ENCODE measurements around the gene ZFP14. TPM values are rescaled to one million over a fixed set of nuclear protein-coding genes. Genes with fewer than 3 reads are reported as not detected.

ZFP14 gene
- total RNA-seq, 4 donors from 2014 or later: 8.6 to 14.9 (median 10.5) TPM

GRCh38 chr19:36373638-36374156, 5.3 kb downstream of the ZFP14 start:
- Histone ChIP-seq H3K27me3 (no peaks in the 10 kb centered on the region), H3K4me3 (replicated peaks in 1 of 3) (no peak overlapping the region), H3K27ac (no peak overlapping the region), H3K9me3 (no peaks in the 10 kb centered on the region), H3K36me3 (no peaks in the 10 kb centered on the region), H3K4me1 (peaks cover 10 to 16% of the 10 kb centered on the region in 2 donors)
- intact Hi-C loops (cut with DNase I): no loop called here
- no peak for DNase-seq
- WGBS, 2 donors: 97 to 98% methylated on average over 5 of the region's 5 CpGs
- TF ChIP-seq POLR2A (IDR thresholded peaks at IDR 0.05): no peak
- TF ChIP-seq, protein P1, sequence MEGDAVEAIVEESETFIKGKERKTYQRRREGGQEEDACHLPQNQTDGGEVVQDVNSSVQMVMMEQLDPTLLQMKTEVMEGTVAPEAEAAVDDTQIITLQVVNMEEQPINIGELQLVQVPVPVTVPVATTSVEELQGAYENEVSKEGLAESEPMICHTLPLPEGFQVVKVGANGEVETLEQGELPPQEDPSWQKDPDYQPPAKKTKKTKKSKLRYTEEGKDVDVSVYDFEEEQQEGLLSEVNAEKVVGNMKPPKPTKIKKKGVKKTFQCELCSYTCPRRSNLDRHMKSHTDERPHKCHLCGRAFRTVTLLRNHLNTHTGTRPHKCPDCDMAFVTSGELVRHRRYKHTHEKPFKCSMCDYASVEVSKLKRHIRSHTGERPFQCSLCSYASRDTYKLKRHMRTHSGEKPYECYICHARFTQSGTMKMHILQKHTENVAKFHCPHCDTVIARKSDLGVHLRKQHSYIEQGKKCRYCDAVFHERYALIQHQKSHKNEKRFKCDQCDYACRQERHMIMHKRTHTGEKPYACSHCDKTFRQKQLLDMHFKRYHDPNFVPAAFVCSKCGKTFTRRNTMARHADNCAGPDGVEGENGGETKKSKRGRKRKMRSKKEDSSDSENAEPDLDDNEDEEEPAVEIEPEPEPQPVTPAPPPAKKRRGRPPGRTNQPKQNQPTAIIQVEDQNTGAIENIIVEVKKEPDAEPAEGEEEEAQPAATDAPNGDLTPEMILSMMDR (IDR thresholded peaks at IDR 0.05): no peak

DNA sequence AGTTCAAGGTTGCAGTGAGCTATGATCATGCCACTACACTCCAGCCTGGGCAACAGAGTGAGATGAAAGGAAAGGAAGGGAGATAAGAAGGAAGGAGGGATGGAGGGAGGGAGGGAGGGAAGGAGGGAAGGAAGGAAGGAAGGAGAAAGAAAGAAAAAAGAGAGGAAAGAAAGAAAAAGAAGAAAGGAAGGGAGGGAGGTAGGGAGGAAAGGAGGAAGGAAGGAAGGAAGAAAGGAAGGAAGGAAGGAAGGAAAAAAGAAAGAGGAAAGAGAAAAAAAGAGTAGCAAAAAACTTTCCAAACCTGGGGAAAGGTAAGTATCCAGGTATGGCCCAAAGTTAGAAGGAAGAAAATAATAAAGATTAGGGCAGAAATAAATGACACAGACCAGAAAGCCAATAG, 7.1 kb downstream of the ZFP14 start:
- Histone ChIP-seq H3K4me1 (peaks cover 0 to 4% of the 10 kb centered on the region in 2 donors), H3K36me3 (peaks cover 0 to 3% of the 10 kb centered on the region in 2 donors), H3K27ac (no peak overlapping the region), H3K27me3 (no peaks in the 10 kb centered on the region), H3K9me3 (no peaks in the 10 kb centered on the region), H3K4me3 (replicated peaks in 1 of 3) (no peak overlapping the region)
- no peak for TF ChIP-seq POLR2A (IDR thresholded peaks at IDR 0.05)
- TF ChIP-seq, protein P1 (IDR thresholded peaks at IDR 0.05): no peak
- DNase-seq: no peak
- intact Hi-C loops (cut with DNase I): no loop called here

GRCh38 chr19:36363845-36364244, 15.2 kb downstream of the ZFP14 start:
- no peak overlapping the region for H3K27ac ChIP-seq
- no peak for TF ChIP-seq POLR2A (IDR thresholded peaks at IDR 0.05)
- TF ChIP-seq, protein P1 (IDR thresholded peaks at IDR 0.05): no peak
- H3K27me3 ChIP-seq: no peaks in the 10 kb centered on the region
- no peaks in the 10 kb centered on the region for H3K4me1 ChIP-seq
- 80 to 85% methylated on average over 6 of the region's 6 CpGs for WGBS, 2 donors
- peaks cover 23 to 34% of the 10 kb centered on the region in 2 donors for H3K36me3 ChIP-seq
- intact Hi-C loops (cut with DNase I): no loop called here
- DNase-seq: no peak
- H3K4me3 ChIP-seq (replicated peaks in 1 of 3): no peak overlapping the region
- H3K9me3 ChIP-seq: no peaks in the 10 kb centered on the region

GRCh38 chr19:36340786-36341372, 38.1 kb downstream of the ZFP14 start:
- no peak for TF ChIP-seq POLR2A (IDR thresholded peaks at IDR 0.05)
- TF ChIP-seq, protein P1 (IDR thresholded peaks at IDR 0.05): no peak
- 98% methylated on average over 10 of the region's 10 CpGs for WGBS, 2 donors

More at GRCh38 chr19:36340786-36341372, 38.1 kb downstream of the ZFP14 start:
- DNase-seq: no peak
- intact Hi-C loops (cut with DNase I): no loop called here
- Histone ChIP-seq H3K4me3 (replicated peaks in 1 of 3) (no peak overlapping the region), H3K27me3 (no peaks in the 10 kb centered on the region), H3K9me3 (no peaks in the 10 kb centered on the region), H3K27ac (no peak overlapping the region), H3K36me3 (peaks cover 9 to 16% of the 10 kb centered on the region in 2 donors), H3K4me1 (no peaks in the 10 kb centered on the region)
